ENCODE measurements around the gene DTNB.

DNA sequence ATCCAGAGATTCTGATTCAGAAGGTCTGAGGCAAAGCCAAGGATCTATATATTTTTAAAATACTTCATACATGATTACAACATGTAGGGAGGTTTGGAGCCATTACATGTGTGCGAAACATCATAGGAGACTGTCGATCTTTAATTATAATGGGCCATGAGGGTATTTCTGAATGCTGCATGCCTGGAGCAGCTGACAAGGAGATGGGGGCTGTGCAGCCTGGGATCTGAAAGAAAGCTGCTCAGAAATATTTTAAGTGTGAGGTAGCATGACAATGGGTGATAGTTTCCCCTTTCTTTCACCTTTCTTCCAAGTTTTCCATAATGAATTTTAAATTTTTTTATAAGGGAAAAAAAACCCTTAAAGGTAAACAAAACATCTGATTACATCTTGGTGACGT is 229.6 kb downstream of the DTNB start:
- TF ChIP-seq, protein P1, sequence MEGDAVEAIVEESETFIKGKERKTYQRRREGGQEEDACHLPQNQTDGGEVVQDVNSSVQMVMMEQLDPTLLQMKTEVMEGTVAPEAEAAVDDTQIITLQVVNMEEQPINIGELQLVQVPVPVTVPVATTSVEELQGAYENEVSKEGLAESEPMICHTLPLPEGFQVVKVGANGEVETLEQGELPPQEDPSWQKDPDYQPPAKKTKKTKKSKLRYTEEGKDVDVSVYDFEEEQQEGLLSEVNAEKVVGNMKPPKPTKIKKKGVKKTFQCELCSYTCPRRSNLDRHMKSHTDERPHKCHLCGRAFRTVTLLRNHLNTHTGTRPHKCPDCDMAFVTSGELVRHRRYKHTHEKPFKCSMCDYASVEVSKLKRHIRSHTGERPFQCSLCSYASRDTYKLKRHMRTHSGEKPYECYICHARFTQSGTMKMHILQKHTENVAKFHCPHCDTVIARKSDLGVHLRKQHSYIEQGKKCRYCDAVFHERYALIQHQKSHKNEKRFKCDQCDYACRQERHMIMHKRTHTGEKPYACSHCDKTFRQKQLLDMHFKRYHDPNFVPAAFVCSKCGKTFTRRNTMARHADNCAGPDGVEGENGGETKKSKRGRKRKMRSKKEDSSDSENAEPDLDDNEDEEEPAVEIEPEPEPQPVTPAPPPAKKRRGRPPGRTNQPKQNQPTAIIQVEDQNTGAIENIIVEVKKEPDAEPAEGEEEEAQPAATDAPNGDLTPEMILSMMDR (conservative IDR thresholded peaks at IDR 0.05; ENCODE audit: low read depth, low read length) = no peak
- TF ChIP-seq EZH2 (IDR thresholded peaks at IDR 0.05; ENCODE audit: borderline replicate concordance, low read depth, low read length, poor library complexity, severe bottlenecking) = no peak

Data from A673 (cell line).